ENCODE measurements around the gene ZCCHC17.
"Not testable (repeated sequence)": the region's sequence is repeated elsewhere in the genome, so short reads cannot be mapped to it uniquely, and the experiment has no call there.

Gene ZCCHC17, protein sequence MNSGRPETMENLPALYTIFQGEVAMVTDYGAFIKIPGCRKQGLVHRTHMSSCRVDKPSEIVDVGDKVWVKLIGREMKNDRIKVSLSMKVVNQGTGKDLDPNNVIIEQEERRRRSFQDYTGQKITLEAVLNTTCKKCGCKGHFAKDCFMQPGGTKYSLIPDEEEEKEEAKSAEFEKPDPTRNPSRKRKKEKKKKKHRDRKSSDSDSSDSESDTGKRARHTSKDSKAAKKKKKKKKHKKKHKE

DNA sequence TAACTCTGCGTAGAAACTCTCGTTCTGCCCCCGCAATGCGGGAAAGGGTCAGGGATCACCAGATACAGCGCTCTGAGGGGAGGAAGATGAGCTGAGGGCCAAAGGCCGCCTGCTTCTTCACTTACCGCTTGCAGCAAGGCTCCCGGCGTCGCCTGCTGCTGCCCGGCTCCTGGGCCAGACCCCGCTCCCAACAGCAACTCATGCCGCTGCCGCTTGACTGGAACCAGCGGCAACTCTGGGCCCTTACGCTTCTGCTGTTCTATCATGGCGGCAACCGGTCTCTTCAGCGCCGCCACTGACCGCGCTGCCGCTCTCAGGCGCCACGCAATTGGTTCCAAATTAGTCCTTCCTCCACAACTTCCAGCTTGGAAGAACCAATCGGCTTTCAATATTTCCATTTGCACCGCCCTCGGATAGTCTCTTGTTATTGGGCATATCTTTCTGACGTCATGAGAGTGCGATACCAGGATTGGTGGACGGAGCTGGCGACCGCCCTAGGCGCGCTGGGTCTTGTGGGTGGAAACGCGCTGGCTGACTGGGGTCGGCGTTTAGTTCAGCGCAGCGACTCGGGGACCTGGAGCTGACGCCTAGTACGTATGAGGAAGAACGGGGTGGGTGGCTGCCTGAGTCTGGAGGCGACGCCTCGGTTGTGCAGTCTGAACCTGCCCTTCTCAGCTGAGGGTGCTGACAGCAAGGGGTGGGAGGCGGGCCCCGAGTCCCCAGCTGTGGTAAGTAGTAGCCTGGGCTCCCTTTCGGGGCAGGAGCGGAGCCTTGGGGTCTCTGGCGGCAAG lies at the start of gene ZCCHC17, which contains the start of gene SNRNP40:
Gene ZCCHC17 (plus strand): TSS at position 547 of the 791 bp plus-strand sequence. CDS start 13,067 bp downstream, outside the sequence.
Gene SNRNP40 (minus strand): TSS at position 303 of the 791 bp plus-strand sequence. CDS start 37 bp downstream, at position 266.
- DNase-seq: peak; percentile 95

DNA sequence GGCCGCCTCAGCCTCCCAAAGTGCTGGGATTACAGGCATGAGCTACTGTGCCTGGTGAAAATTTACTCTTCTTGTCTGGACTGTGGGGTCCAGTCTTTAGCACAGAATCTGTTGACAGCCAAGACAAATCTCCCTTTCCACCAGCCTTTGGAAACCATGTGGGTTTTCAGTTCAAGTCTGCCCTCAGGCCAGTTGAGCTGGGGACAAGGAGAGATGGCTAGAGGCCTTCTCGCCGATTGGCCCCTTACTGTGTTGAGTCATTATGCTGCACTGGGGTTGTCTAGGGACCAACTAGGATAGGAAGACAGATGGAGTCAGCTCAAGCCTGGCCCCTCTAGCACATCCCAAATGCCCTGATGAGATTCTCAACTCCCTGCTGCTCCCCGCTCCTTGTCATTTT lies 48.6 kb upstream of the ZCCHC17 start:
- DNase-seq: no peak

DNA sequence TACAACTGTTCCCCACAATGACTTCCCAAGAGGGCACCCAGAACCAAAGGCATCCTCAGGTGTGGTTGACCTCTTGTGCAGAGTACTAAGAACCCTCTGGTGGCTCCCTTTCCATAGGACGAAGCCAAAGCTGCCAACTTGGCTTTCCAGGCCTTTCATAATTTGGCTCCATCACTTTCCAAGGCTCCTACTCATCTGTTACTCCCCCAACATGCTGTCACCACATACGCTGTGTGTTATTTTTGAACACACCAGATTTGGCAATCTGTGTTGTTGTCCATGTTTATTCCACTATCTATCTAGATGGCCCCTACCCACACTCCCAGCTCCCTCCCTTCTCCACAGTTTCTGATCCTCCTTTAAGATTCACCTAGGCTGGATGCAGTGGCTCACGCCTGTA lies 47.0 kb upstream of the ZCCHC17 start:
- DNase-seq: no peak

DNA sequence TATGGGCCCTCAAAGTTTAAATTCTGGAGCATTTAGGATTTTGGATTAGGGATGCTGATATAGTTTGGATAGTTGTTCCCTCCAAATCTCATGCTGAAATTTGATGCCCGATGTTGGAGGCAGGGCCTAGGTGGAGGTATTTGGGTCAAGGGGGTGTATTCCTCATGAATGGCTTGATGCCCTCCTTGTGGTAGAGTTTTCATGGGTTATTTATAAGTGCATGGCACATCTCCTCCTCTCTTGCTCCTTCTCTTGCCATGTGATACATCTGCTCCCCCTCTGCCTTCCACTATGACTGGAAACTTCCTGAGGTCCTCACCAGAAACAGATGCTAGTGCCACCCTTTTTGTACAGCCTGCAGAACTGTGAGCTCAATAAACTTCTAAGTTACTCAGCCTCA lies 39.6 kb upstream of the ZCCHC17 start:
- no peak for DNase-seq

DNA sequence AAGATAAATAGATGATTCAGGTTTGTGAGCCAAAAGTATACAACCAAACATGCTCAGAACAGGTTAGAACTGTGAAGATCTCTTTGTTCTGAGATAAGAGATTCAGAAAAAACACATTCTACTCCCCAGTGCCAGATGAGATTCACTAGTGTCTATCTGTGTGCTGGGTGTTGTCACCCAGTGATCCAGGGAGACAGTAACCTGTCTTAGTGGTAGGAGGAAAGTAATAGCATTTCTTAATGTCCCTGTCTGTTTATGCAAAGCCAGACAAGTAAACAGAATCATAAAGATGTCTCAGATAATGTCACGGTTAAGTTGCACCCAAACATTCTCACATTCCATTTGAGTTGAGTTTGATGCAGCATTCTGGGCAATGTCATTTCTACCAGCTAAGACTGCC lies 38.3 kb upstream of the ZCCHC17 start:
- no peak for DNase-seq

DNA sequence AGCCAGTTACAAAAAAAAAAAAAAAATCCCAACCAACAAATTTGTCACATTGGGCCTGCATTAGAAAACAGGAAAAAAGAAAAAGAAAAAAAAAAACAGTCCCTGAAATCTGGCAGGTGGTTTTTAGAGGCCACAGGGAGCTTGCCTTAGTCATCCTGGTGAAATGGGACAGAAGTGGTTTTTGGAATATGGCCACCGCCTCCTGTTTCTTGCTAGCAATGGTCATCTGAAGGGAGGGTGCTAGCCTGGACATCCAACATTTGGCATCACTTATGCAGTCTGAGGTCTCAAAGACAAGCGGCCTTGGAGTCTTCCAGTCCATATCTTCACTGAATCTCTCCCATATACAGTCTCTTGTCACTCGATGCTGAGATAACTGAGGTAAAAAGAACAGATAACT lies 37.1 kb upstream of the ZCCHC17 start:
- DNase-seq: no peak

DNA sequence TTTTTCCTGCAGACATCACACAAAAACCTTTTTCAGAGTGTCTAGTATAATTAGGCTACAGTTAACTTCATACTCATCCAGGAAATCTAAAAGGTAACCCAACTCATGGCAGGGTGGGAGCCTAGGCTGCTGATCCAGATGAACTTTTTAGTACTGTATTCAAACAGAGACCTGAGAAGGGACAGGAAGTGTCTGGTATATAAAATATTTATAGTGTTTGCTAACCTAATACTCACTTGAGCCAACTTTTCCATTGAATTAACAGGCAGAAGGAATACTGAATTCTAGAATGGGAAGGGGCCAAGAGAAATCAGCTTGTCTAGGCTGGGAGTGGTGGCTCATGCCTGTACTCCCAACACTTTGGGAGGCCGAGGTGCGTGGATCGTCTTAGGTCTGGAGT lies 34.9 kb upstream of the ZCCHC17 start:
- DNase-seq: no peak

DNA sequence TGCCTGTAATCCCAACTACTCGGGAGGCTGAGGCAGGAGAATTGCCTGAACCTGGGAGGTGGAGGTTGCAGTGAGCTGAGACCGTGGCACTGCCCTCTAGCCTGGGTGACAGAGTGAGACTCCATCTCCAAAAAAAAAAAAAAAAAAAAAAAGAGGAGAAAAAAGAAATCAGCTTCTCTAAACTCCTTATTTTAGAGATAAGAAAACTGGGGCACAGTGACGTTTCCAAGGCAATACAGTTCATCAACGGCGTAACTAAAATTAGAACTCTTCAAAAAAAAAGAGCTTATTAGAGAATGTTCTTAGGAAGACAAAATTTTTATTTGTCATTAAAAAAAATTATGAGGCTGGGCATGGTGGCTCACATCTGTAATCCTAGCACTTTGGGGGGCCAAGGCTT lies 34.4 kb upstream of the ZCCHC17 start:
- DNase-seq: not testable (repeated sequence)

DNA sequence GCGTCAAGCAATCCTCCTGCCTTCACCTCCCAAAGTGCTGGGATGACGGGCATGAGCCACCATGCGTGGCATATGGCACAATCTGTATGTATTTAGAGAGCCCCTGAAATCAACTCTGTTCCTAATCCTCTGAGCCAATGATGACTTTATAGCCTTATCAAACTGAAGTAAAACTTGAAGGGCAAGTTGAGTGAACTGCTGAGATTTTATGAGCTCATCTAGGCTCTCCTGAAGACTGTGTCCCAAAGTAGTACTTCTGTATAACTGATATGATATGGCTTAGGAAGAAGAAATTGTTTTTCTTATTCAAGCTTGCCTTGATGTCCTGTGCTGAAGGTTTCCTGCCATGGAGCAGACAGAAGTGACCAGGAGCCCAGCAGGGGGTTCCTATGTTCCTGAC lies 33.4 kb upstream of the ZCCHC17 start:
- no peak for DNase-seq

DNA sequence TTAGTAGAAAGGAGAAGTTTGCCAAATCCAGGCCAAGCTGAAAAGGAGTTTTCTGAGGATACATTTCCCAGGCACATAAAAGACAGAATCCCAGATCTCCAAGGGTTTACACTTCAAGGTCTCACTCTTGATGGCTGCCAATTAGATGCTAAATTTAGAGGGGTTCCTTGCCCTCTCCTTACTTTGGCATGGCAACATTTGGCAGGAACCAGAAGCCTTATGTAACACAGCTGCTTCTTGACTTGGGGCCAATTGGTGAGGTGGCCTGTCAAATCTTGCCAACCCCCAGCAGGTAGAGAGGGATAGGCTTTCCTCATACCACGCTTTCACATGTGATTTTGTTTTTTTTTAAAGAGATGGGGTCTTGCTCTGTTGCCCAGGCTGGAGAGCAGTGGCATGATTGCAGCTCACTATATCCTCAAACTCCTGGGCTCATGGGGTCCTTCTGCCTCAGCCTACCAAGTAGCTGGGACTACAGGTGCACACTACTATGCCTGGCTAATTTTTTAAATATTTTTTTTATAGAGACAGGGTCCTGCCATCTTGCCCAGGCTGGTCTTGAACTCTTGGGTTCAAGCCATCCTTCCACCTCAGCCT lies 31.9 kb upstream of the ZCCHC17 start:
- DNase-seq: no peak

DNA sequence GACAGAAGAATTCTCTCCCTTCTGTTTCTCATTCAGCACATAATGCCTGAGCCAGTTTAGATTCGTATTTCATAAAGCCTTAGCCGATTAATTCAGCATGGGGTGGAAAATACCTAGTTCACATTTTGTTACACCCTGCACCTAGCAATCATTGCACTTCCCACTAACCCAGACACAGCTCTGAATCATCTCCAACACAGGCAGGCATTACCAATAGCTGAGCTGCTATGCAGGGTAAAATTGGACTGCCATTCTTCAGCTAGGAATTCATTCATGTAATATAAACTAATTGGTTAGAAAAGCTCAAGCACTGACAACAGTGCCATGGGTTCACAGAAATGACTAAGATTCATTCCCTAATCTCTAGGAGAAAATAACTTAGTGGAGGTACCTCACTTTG lies 30.3 kb upstream of the ZCCHC17 start:
- DNase-seq: no peak

DNA sequence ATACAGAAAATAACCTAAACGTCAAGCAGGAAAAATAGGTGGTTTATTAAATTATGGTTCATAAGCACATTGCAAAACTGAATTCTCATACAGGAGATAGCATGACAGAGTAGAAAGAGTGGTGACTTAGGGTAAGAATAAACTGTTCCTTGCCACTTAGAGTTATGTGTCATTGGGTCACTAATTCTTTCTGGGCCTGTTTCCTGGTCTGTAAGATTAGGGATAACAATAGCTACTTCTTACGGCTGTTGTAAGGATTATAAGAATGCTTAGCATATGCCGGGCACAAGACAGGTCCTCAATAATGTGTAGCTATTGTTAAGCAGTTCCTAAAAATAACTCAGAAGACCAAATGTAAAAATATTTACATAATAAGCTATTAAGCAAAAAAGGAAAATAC lies 24.5 kb upstream of the ZCCHC17 start:
- DNase-seq: no peak

DNA sequence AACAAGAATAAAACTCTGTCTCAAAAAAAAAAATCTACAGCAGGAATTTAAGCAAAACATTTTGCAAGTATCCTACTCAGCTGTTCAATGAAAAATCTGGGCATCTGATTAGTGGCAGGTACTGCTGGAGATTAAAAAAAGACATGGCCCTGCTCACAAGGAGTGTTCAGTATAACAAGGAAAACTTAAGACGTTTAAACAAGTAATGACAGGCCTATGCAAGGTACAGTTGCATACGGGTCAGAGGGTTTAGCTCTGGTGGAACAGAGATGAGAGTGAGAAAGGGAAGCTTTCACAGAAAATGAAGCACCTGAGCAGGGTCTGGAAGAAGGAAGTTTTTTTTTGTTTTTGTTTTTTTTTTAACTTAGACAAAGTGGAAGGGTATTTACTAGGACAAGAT lies 23.2 kb upstream of the ZCCHC17 start:
- DNase-seq: no peak

DNA sequence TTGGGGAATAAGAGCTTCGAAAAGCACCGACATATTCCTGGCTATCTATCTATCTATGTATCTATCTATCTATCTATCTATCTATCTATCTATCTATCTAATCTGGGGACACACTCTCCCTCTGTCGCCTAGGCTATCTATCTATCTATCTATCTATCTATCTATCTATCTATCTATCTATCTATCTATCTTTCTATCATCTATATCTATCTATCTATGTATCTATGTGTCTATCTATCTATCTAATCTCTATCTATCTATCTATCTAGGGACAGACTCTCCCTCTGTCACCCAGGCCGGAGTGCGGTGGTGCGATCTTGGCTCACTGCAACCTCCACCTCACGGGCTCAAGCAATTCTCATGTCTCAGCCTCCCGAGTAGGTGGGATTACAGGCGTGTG lies 14.4 kb upstream of the ZCCHC17 start:
- not testable (repeated sequence) for DNase-seq

DNA sequence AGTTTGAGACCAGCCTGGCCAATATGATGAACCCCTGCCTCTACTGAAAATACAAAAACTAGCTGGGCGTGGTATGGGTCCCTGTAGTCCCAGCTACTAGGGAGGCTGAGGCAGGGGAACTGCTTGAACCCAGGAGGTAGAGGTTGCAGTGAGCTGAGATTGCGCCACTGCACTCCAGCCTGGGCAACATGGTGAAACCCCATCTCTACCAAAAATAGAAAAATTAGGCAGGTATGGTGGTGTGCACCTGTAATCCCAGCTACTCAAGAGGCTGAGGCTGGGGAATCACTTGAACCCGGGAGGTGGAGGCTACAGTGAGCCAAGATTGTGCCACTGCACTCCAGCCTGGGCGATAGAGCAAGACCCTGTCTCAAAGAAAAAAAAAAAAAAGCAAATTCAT lies 9.0 kb upstream of the ZCCHC17 start:
- not testable (repeated sequence) for DNase-seq

DNA sequence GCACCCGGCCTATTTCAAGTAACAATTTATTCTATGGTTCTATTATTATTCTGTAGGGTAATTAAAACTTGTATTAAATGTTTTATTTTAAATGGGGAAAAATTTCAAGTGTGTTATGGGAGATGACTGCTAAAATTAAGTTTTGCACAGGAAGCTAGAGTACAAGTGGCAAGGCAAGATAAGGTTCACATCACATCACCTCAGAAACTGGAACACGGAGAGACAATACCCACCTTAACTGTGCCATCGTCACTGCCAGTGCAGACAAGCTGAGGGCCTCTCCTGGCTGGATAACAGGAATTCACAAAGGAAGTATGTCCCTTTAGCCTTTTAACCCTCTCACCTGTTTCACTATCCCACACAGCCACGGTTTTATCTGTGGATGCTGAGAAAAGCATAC lies 7.8 kb upstream of the ZCCHC17 start:
- DNase-seq: no peak

DNA sequence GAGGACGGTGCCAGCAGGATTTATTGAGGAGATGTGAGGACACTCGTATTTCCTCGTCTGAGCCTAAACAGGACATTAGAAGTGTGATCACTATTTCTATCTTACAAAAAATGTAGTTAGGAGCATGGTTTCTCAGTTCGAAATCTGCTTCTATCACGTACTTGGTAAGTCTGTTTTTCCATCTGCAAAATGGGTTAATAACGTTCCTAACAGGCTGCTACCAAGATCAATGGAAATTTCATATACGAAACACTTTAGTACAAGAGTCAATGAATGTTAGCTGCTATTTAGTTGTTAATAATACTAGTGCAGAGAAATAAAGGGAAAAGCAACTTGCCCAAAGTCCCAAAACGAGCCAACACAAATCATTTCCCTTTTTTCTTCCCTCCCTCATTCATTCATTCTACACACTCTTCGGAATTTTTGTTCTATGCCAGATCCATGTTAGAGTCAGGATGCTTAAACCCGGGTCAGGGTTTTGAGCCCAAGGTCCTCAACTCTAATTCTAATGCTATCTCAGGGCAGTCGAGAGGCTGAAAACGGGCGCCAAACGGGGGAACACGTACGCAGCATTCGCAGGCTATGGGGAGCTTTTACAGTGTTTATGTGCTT lies 852 bp upstream of the ZCCHC17 start:
- DNase-seq: no peak

DNA sequence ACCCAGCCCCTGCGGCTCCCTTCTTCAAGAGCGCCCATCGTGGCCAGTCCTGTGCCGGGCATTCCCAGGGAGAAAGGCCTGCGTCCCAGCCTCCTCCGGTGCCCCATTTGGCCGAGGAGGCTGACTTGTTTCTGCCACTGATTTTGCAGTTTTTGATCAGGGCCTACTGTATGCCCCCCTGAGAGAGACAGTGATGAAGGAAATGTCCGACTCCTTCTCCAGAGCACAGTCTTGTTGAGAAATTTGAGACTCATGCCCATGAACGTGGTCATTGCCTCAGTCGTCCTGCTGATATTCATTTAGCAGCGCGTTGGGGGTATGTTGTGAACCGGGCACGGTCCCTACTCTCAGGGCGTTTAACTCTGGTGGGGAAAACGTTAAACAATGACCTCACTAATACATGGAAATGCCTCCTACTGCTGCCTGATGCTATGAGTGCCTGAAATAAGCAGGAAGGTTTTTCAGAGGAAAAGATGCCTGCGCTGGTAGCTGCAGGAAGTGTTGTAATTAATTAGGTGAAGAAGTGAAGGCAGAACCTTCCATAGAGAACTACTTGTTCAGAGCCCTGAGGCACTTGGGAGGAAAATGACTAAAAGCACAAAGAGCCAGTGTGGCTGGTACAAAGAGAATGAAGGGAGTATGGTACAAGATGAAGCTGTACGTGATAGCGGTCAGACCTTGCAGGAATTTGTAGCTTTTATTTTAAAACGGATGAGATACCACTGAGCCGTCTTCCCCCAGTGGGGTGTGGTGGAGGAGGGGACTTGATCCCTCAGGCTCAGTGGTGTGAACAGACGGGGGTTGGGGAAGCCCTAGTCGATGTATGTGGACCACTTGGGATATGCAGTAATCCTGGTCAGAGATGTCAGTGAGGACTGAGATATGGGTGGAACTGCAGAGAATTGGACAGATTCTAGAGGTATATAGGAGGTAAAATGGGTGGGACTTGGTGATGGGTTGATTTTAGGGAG lies 730 bp downstream of the ZCCHC17 start:
- no peak for DNase-seq

DNA sequence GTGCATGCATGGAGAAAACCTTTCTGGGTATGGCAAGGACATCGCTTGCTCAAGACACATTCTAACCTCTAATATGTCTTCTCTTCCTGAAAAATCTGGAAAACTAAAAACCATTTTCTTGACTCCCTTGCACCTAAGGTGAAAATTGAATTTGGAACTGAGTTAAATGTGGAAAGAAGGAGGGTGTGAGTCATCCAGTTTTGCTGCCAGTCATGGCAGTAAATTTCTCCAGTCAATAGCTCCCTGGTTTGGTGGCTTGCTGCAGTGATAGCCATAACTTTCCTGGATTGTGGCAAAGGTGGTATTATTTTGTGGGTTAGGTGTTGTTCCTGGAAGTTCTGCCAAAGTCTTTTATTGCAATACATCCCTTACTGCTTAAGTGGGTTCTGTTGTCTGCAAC lies 2.5 kb downstream of the ZCCHC17 start:
- no peak for DNase-seq

DNA sequence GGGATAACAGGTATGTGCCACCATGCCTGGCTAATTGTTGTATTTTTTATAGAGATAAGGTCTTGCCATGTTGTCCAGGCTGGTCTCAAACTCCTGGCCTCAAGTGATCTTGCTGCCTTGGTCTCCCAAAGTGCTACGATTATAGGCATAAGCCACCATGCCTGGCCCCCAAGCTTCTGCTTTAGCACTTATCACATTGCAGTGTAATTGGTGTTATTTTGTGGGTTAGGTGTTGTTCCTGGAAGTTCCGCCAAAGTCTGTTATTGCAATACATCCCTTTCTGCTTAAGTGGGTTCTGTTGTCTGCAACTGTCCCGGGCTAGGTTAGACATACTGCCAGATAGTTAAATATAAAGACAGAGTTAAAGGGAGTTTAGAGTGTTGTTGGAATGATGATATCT lies 3.4 kb downstream of the ZCCHC17 start:
- no peak for DNase-seq

DNA sequence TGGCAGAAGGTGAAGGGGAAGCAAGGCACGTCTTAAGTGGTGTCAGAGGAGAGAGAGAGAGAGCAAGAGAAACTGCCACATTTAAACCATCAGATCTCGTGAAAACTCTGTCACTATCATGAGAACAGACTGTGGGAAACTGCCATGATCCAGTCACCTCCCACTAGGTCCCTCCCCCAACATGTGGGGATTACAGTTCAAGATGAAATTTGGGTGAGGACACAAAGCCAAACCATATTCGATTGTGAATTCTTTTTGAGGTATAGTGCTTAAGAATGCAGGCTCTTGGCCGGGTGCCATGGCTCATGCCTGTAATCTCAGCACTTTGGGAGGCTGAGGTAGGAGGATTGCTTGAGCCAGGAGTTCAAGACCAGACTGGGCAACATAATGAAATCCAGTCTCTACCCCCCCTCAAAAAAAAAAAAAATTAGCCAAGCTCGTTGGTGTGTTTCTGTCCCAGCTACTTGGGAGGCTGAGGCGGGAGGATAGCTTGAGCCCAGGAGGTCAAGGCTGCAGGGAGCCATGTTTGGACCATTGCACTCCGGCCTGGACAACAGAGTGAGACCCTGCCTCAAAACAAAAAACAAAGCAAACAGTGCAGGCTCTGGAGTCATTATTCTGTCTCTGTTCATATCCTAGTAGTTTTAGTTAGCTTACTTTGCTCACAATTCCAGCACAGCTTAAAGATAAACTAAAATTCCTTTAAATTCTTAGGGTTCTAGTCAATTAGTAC lies 6.0 kb downstream of the ZCCHC17 start:
- DNase-seq: no peak

DNA sequence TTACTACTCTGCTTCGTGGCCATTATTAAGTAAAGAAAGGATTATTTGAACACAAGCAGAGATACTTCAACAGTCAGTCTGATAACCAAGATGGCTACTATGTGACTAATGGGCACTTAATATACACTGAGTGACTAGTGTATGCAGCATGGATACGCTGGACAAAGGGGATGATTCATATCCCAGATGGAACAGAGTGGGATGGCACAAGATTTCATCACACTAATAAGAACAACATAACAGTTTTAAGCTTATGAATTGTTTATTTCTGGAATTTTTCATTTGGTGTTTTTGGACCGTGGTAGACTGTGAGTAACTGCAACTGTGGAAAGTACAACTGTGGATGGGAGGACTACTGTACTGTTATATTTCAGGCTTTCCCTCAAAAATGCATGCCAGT lies 9.4 kb downstream of the ZCCHC17 start:
- no peak for DNase-seq
